ENCODE data around the gene NR4A1. TPM values are rescaled to one million over a fixed set of nuclear protein-coding genes. Genes with fewer than 3 reads are reported as not detected.

The NR4A1 gene
- total and polyA plus RNA-seq, 4 experiments from 2014 or later = 1.1 to 1.3 (median 1.3) TPM

- peaks cover 2 to 20% (median 6%) of the 10 kb centered on the region in 4 donors for H3K4me1 Mint-ChIP-seq
- ChIA-PET POLR2A (ENCODE audit: partially characterized antibody) (no interaction called here), CTCF (ENCODE audit: partially characterized antibody) (interaction anchor here (4.1 to 20.6 kb wide), 2 partner anchors 11 to 18 kb away, joined by 19 to 1048 read pairs; partner anchors contain the start of gene TAMALIN)
- H3K27me3 ChIP-seq (ENCODE audit: insufficient read depth, low read length) = no peaks in the 10 kb centered on the region
- H3K27ac ChIP-seq (ENCODE audit: low read depth, low read length) = no peak overlapping the region
- H3K9me3 ChIP-seq (ENCODE audit: control insufficient read depth in 1 of 2, low read length in 2 of 2) = no peaks in the 10 kb centered on the region
- intact Hi-C loops (cut with micrococcal nuclease) = no loop called here
- H3K4me3 ChIP-seq (ENCODE audit: low read length in 2 of 2) = no peak overlapping the region
- peaks cover 2% of the 10 kb centered on the region for H3K4me1 ChIP-seq (ENCODE audit: insufficient read depth, low read length)
- peaks cover 29 to 43% of the 10 kb centered on the region in 2 donors for H3K36me3 Mint-ChIP-seq
- peaks cover 20% of the 10 kb centered on the region for H3K36me3 ChIP-seq (ENCODE audit: insufficient read depth, low read length)
- H3K27ac Mint-ChIP-seq = peak overlapping the region in 3 of 7 donors; percentile 19 to 77 (median 74)
- peaks cover 0 to 4% (median 0%) of the 10 kb centered on the region in 8 donors for H3K9me3 Mint-ChIP-seq
- no peaks in the 10 kb centered on the region for H3K27me3 Mint-ChIP-seq
- peak in 3 of 5 donors; percentile 31 to 45 (median 32) for DNase-seq
- peak overlapping the region in 1 of 8 donors; percentile 52 for H3K4me3 Mint-ChIP-seq
Observed at GRCh38 chr12:52015532-52016041, 35.7 kb upstream of the NR4A1 start.

GRCh38 chr12:52018433-52019112 is 32.7 kb upstream of the NR4A1 start:
- H3K36me3 Mint-ChIP-seq = peaks cover 8 to 19% of the 10 kb centered on the region in 2 donors

GRCh38 chr12:52019113-52019770 is 32.0 kb upstream of the NR4A1 start:
- Mint-ChIP-seq H3K27me3 (no peaks in the 10 kb centered on the region), H3K27ac (peak overlapping the region in 4 of 7 donors; percentile 18 to 90 (median 48)), H3K4me3 (peak overlapping the region in 1 of 8 donors; percentile 52), H3K36me3 (peaks cover under 1 to 12% of the 10 kb centered on the region in 2 donors), H3K4me1 (peaks cover 13 to 33% (median 21%) of the 10 kb centered on the region in 4 donors), H3K9me3 (peaks cover 0 to 6% (median 0%) of the 10 kb centered on the region in 8 donors)
- ChIA-PET POLR2A (ENCODE audit: partially characterized antibody) (interaction anchor here (1.6 to 9.9 kb wide), 3 partner anchors 12 to 26 kb away, joined by 5 to 187 read pairs (median 11); partner anchors contain the start of gene TAMALIN), CTCF (ENCODE audit: partially characterized antibody) (interaction anchor here (1.6 to 20.6 kb wide), 7 partner anchors 7 to 48 kb away, joined by 3 to 1048 read pairs (median 10); partner anchors contain the start of genes ATG101 and TAMALIN)
- no peaks in the 10 kb centered on the region for H3K9me3 ChIP-seq (ENCODE audit: control insufficient read depth in 1 of 2, low read length in 2 of 2)
- H3K27ac ChIP-seq (ENCODE audit: low read depth, low read length) = no peak overlapping the region
- H3K36me3 ChIP-seq (ENCODE audit: insufficient read depth, low read length) = peaks cover 1% of the 10 kb centered on the region
- DNase-seq = no peak
- intact Hi-C loops (cut with micrococcal nuclease) = no loop called here
- H3K4me1 ChIP-seq (ENCODE audit: insufficient read depth, low read length) = peaks cover 22% of the 10 kb centered on the region
- no peaks in the 10 kb centered on the region for H3K27me3 ChIP-seq (ENCODE audit: insufficient read depth, low read length)
- no peak overlapping the region for H3K4me3 ChIP-seq (ENCODE audit: low read length in 2 of 2)

More at GRCh38 chr12:52018433-52019112, 32.7 kb upstream of the NR4A1 start:
- H3K4me3 Mint-ChIP-seq = peak overlapping the region in 1 of 8 donors; percentile 52
- peaks cover 10 to 31% (median 16%) of the 10 kb centered on the region in 4 donors for H3K4me1 Mint-ChIP-seq
- no peak for DNase-seq
- ChIA-PET CTCF (ENCODE audit: partially characterized antibody) (interaction anchor here (4.1 to 20.6 kb wide), 3 partner anchors 8 to 48 kb away, joined by 19 to 1048 read pairs (median 289); partner anchors contain the start of genes ATG101 and TAMALIN), POLR2A (ENCODE audit: partially characterized antibody) (interaction anchor here (1.6 to 9.9 kb wide), 2 partner anchors 12 to 25 kb away, joined by 5 to 187 read pairs; partner anchors contain the start of gene TAMALIN)
- no peaks in the 10 kb centered on the region for H3K27me3 ChIP-seq (ENCODE audit: insufficient read depth, low read length)
- H3K4me1 ChIP-seq (ENCODE audit: insufficient read depth, low read length) = peaks cover 15% of the 10 kb centered on the region
- peaks cover 6% of the 10 kb centered on the region for H3K36me3 ChIP-seq (ENCODE audit: insufficient read depth, low read length)
- H3K27ac ChIP-seq (ENCODE audit: low read depth, low read length) = no peak overlapping the region
- intact Hi-C loops (cut with micrococcal nuclease) = no loop called here
- peak overlapping the region in 3 of 7 donors; percentile 18 to 83 (median 54) for H3K27ac Mint-ChIP-seq
- no peaks in the 10 kb centered on the region for H3K9me3 ChIP-seq (ENCODE audit: control insufficient read depth in 1 of 2, low read length in 2 of 2)
- no peak overlapping the region for H3K4me3 ChIP-seq (ENCODE audit: low read length in 2 of 2)
- no peaks in the 10 kb centered on the region for H3K27me3 Mint-ChIP-seq
- H3K9me3 Mint-ChIP-seq = peaks cover 0 to 6% (median 0%) of the 10 kb centered on the region in 8 donors

- peak overlapping the region in 6 of 7 donors; percentile 35 to 90 (median 80) for H3K27ac Mint-ChIP-seq
- intact Hi-C loops (cut with micrococcal nuclease) = no loop called here
- Histone ChIP-seq H3K4me1 (ENCODE audit: insufficient read depth, low read length) (peaks cover 36% of the 10 kb centered on the region), H3K4me3 (ENCODE audit: low read length in 2 of 2) (no peak overlapping the region), H3K27ac (ENCODE audit: low read depth, low read length) (no peak overlapping the region), H3K9me3 (ENCODE audit: control insufficient read depth in 1 of 2, low read length in 2 of 2) (no peaks in the 10 kb centered on the region), H3K36me3 (ENCODE audit: insufficient read depth, low read length) (no peaks in the 10 kb centered on the region), H3K27me3 (ENCODE audit: insufficient read depth, low read length) (no peaks in the 10 kb centered on the region)
- peaks cover 0 to 13% of the 10 kb centered on the region in 2 donors for H3K36me3 Mint-ChIP-seq
- POLR2A ChIA-PET (ENCODE audit: partially characterized antibody) = interaction anchor here (1.8 to 9.9 kb wide), 2 partner anchors 14 to 28 kb away, joined by 11 to 187 read pairs; partner anchors contain the start of gene TAMALIN
- peaks cover 25 to 47% (median 34%) of the 10 kb centered on the region in 4 donors for H3K4me1 Mint-ChIP-seq
- peak overlapping the region in 4 of 8 donors; percentile 10 to 65 (median 56) for H3K4me3 Mint-ChIP-seq
- DNase-seq = peak; percentile 56 to 62 (median 60)
- CTCF ChIA-PET (ENCODE audit: partially characterized antibody) = interaction anchor here (0.6 to 20.6 kb wide), 12 partner anchors 9 to 1541 kb away, joined by 3 to 1048 read pairs (median 8); partner anchors contain the start of genes ATG101 and TAMALIN
- H3K27me3 Mint-ChIP-seq = no peaks in the 10 kb centered on the region
- peaks cover 0 to 6% (median 0%) of the 10 kb centered on the region in 8 donors for H3K9me3 Mint-ChIP-seq
Observed at GRCh38 chr12:52020539-52021336, 30.5 kb upstream of the NR4A1 start.

GRCh38 chr12:52022841-52023181 is 28.4 kb upstream of the NR4A1 start:
- H3K9me3 Mint-ChIP-seq = peaks cover 0 to 3% (median 0%) of the 10 kb centered on the region in 8 donors
- CTCF ChIA-PET (ENCODE audit: partially characterized antibody) = interaction anchor here (1.2 to 20.6 kb wide), 11 partner anchors 9 to 132 kb away, joined by 3 to 1048 read pairs (median 7); partner anchors contain the start of genes ATG101, NR4A1 and TAMALIN
- H3K4me1 ChIP-seq (ENCODE audit: insufficient read depth, low read length) = peaks cover 42% of the 10 kb centered on the region

More at GRCh38 chr12:52022841-52023181, 28.4 kb upstream of the NR4A1 start:
- Mint-ChIP-seq H3K27ac (peak overlapping the region; percentile 53 to 93 (median 86)), H3K4me1 (peaks cover 29 to 56% (median 39%) of the 10 kb centered on the region in 4 donors), H3K36me3 (peaks cover 0 to 2% of the 10 kb centered on the region in 2 donors), H3K27me3 (no peaks in the 10 kb centered on the region), H3K4me3 (peak overlapping the region; percentile 75 to 88 (median 80))
- POLR2A ChIA-PET (ENCODE audit: partially characterized antibody) = interaction anchor here (1.0 to 9.9 kb wide), 8 partner anchors 9 to 202 kb away, joined by 3 to 187 read pairs (median 18); partner anchors contain the start of genes ATG101, NR4A1 and TAMALIN
- DNase-seq = peak in 1 of 5 donors; percentile 29
- Histone ChIP-seq H3K9me3 (ENCODE audit: control insufficient read depth in 1 of 2, low read length in 2 of 2) (no peaks in the 10 kb centered on the region), H3K27me3 (ENCODE audit: insufficient read depth, low read length) (no peaks in the 10 kb centered on the region), H3K27ac (ENCODE audit: low read depth, low read length) (peak overlapping the region; percentile 48), H3K4me3 (ENCODE audit: low read length in 2 of 2) (peak overlapping the region; percentile 36 to 57), H3K36me3 (ENCODE audit: insufficient read depth, low read length) (no peaks in the 10 kb centered on the region)
- intact Hi-C loops (cut with micrococcal nuclease) = loop anchor here (1.0 kb wide), 3 partner anchors 10 to 30 kb away; partner anchors contain the start of gene TAMALIN

Measured in CD4-positive, alpha-beta memory T cell (primary cell).